ENCODE data around the gene OMP. TPM values are rescaled to one million over a fixed set of nuclear protein-coding genes. Genes with fewer than 3 reads are reported as not detected.

OMP gene
- polyA plus RNA-seq, 3 donors = 0.29 to 0.64 TPM; not detected in 1

- no peak for DNase-seq (ENCODE audit: extremely low read depth in 1 of 11, low read depth in 9 of 11, low spot score in 4 of 11)
Observed at GRCh38 chr11:77067861-77068443, 34.7 kb upstream of the OMP start.

GRCh38 chr11:77068457-77069335, 33.9 kb upstream of the OMP start:
- DNase-seq (ENCODE audit: extremely low read depth in 1 of 11, low read depth in 9 of 11, low spot score in 4 of 11) = no peak

- no peak for DNase-seq (ENCODE audit: extremely low read depth in 1 of 11, low read depth in 9 of 11, low spot score in 4 of 11)
Observed at GRCh38 chr11:77069336-77069968, 33.2 kb upstream of the OMP start.

GRCh38 chr11:77069969-77070582, 32.6 kb upstream of the OMP start:
- DNase-seq (ENCODE audit: extremely low read depth in 1 of 11, low read depth in 9 of 11, low spot score in 4 of 11) = no peak

- DNase-seq (ENCODE audit: extremely low read depth in 1 of 11, low read depth in 9 of 11, low spot score in 4 of 11) = no peak
Observed at GRCh38 chr11:77071077-77071476, 31.6 kb upstream of the OMP start.

GRCh38 chr11:77071671-77072605, 30.7 kb upstream of the OMP start:
- DNase-seq (ENCODE audit: extremely low read depth in 1 of 11, low read depth in 9 of 11, low spot score in 4 of 11) = no peak

GRCh38 chr11:77072851-77073327, 29.8 kb upstream of the OMP start:
- DNase-seq (ENCODE audit: extremely low read depth in 1 of 11, low read depth in 9 of 11, low spot score in 4 of 11) = no peak

GRCh38 chr11:77073328-77074001, 29.2 kb upstream of the OMP start:
- DNase-seq (ENCODE audit: extremely low read depth in 1 of 11, low read depth in 9 of 11, low spot score in 4 of 11) = peak in 9 of 11 donors; percentile 54 to 85 (median 77)

GRCh38 chr11:77074205-77074604, 28.4 kb upstream of the OMP start:
- no peak for DNase-seq (ENCODE audit: extremely low read depth in 1 of 11, low read depth in 9 of 11, low spot score in 4 of 11)

- DNase-seq (ENCODE audit: extremely low read depth in 1 of 11, low read depth in 9 of 11, low spot score in 4 of 11) = no peak
Observed at GRCh38 chr11:77074626-77075221, 27.9 kb upstream of the OMP start.

GRCh38 chr11:77075425-77075905, 27.2 kb upstream of the OMP start:
- DNase-seq (ENCODE audit: extremely low read depth in 1 of 11, low read depth in 9 of 11, low spot score in 4 of 11) = no peak

GRCh38 chr11:77079666-77080065, 23.0 kb upstream of the OMP start:
- no peak for DNase-seq (ENCODE audit: extremely low read depth in 1 of 11, low read depth in 9 of 11, low spot score in 4 of 11)

GRCh38 chr11:77080643-77081210, 21.9 kb upstream of the OMP start:
- DNase-seq (ENCODE audit: extremely low read depth in 1 of 11, low read depth in 9 of 11, low spot score in 4 of 11) = no peak

- DNase-seq (ENCODE audit: extremely low read depth in 1 of 11, low read depth in 9 of 11, low spot score in 4 of 11) = no peak
Observed at GRCh38 chr11:77081381-77081851, 21.2 kb upstream of the OMP start.

GRCh38 chr11:77081976-77082836, 20.4 kb upstream of the OMP start:
- DNase-seq (ENCODE audit: extremely low read depth in 1 of 11, low read depth in 9 of 11, low spot score in 4 of 11) = no peak

Data from renal cortex interstitium (tissue), 11 donors.